Measurements from ENCODE around the gene CXCR6. TPM values are rescaled to one million over a fixed set of nuclear protein-coding genes. Genes with fewer than 3 reads are reported as not detected.

CXCR6 gene
- total and polyA plus RNA-seq, 8 donors: 0.61 to 4.1 (median 1.2) TPM

DNA sequence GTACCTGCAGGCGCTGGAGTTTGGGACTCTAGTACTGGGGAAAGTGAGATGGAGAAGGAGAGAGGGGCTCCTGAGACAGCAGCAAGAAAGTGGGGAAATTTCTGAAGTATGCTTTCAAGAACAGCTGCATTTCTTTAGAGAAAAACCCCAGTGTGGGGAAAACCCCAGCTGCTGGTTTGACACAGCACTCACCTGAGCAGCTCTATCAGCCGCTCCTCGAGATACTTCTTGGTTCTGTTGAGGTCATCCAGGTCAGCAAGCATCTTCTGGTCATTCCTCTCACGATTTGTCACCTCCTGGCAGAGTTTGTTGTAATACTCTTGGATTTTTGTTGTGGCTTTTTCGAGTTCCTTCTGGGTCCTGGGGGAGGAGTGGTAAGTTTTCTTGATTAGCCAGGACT, 18.8 kb downstream of the CXCR6 start:
- ATAC-seq (no peak), DNase-seq (no peak)
- intact Hi-C loops (cut with DNase I): no loop called here
- Histone ChIP-seq H3K27me3 (no peaks in the 10 kb centered on the region), H3K27ac (no peak overlapping the region), H3K4me3 (no peak overlapping the region), H3K36me3 (peaks cover 0 to 99% of the 10 kb centered on the region in 2 donors), H3K9me3 (no peaks in the 10 kb centered on the region), H3K4me1 (peaks cover 0 to 17% of the 10 kb centered on the region in 2 donors)
- TF ChIP-seq, protein P1, sequence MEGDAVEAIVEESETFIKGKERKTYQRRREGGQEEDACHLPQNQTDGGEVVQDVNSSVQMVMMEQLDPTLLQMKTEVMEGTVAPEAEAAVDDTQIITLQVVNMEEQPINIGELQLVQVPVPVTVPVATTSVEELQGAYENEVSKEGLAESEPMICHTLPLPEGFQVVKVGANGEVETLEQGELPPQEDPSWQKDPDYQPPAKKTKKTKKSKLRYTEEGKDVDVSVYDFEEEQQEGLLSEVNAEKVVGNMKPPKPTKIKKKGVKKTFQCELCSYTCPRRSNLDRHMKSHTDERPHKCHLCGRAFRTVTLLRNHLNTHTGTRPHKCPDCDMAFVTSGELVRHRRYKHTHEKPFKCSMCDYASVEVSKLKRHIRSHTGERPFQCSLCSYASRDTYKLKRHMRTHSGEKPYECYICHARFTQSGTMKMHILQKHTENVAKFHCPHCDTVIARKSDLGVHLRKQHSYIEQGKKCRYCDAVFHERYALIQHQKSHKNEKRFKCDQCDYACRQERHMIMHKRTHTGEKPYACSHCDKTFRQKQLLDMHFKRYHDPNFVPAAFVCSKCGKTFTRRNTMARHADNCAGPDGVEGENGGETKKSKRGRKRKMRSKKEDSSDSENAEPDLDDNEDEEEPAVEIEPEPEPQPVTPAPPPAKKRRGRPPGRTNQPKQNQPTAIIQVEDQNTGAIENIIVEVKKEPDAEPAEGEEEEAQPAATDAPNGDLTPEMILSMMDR (IDR thresholded peaks at IDR 0.05): no peak

DNA sequence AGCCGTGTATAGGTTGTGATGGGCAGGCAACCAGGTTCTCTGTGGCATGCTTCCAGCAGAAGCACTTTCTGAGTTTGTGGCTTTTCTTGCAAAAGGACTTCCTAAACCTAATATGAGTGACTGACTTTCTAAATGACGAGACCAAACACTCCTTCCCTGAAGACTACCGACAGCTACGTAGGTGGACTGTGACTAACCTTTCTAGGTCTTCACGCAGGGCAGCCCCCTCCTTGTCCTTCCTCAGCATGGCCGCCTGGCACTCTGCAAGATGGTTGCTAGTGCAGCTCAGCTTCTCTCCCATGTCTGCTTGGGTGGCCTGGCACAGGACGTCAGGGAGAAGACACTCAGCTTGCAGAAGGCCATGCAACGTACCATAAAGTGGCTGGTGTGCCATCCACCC, 20.9 kb downstream of the CXCR6 start:
- no peak overlapping the region for H3K4me3 ChIP-seq
- TF ChIP-seq, protein P1 (IDR thresholded peaks at IDR 0.05): no peak
- intact Hi-C loops (cut with DNase I): no loop called here
- H3K27ac ChIP-seq: no peak overlapping the region
- no peaks in the 10 kb centered on the region for H3K27me3 ChIP-seq
- peaks cover 0 to 17% of the 10 kb centered on the region in 2 donors for H3K4me1 ChIP-seq
- H3K9me3 ChIP-seq: no peaks in the 10 kb centered on the region
- H3K36me3 ChIP-seq: peaks cover 3 to 99% of the 10 kb centered on the region in 2 donors
- DNase-seq: no peak
- ATAC-seq: no peak

DNA sequence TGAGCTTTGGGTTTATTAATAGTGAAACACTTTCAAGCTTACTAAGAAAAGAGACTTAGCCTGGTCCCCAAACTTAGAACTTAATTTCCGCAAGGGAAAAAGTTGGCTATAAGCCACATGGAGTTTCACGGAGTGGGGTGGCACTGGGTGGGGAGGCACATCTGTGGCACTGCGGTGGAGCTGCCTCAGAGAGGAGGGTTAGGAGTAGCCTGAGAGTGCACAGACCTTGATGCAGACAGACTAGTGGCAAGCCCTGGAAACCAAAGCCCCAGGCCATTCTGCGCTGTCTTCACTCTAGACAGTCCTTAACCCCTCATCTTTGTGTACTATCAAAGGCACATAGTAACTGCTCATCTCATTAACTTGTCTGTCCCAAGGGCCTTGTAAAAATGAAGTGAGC, 22.0 kb downstream of the CXCR6 start:
- Histone ChIP-seq H3K27ac (no peak overlapping the region), H3K4me3 (no peak overlapping the region), H3K27me3 (no peaks in the 10 kb centered on the region), H3K36me3 (peaks cover 3 to 99% of the 10 kb centered on the region in 2 donors), H3K9me3 (no peaks in the 10 kb centered on the region), H3K4me1 (peaks cover 0 to 17% of the 10 kb centered on the region in 2 donors)
- ATAC-seq (no peak), DNase-seq (no peak)
- TF ChIP-seq, protein P1 (IDR thresholded peaks at IDR 0.05): no peak
- intact Hi-C loops (cut with DNase I): no loop called here

DNA sequence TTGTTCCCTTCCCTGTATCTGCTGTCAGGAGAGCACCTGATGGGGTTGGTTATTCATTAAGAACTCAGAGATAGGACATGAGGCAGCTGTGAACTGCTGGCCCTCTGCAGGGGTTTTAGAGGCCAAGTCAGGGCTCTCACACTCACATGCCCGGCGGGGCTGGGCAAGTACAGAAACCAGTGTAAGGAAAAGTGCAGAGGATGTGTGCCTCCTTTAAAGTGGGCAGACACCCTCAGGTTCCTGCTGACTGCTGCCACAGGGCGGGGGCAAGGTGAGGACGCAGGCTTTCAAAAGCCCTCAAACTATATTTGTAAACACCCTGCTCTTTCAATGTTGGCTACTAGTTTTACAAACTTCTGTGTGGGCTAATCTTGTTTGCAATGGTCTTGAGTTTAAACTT, 22.4 kb downstream of the CXCR6 start:
- peaks cover 0 to 17% of the 10 kb centered on the region in 2 donors for H3K4me1 ChIP-seq
- H3K36me3 ChIP-seq: peaks cover 3 to 96% of the 10 kb centered on the region in 2 donors
- H3K4me3 ChIP-seq: no peak overlapping the region
- H3K27ac ChIP-seq: no peak overlapping the region
- TF ChIP-seq, protein P1 (IDR thresholded peaks at IDR 0.05): no peak
- H3K9me3 ChIP-seq: no peaks in the 10 kb centered on the region
- ATAC-seq (no peak), DNase-seq (no peak)
- H3K27me3 ChIP-seq: no peaks in the 10 kb centered on the region
- intact Hi-C loops (cut with DNase I): no loop called here

DNA sequence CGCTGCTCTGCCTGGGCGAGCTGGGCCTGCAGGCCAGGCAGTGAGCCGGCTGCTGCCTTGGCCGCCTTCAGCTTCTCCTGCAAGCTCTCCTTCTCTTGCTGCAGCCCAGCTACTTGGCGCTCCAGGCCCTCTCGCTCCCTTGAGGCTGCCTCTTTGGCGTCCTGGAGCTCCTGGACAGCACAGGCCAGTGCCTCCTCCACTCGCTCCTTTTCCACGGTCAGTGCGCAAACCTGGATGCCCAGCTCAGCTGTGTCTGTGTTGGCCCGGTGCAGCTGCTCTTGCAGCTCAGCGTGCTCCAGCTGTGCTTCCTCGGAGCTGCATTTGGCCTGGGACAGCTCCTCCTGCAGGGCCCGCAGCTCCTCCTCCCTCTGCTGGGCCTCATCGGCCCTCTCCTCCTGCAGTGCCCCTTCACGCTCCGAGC, 23.1 kb downstream of the CXCR6 start:
- DNase-seq: no peak
- Histone ChIP-seq H3K27me3 (no peaks in the 10 kb centered on the region), H3K27ac (no peak overlapping the region), H3K4me1 (peaks cover 0 to 23% of the 10 kb centered on the region in 2 donors), H3K36me3 (peaks cover 3 to 89% of the 10 kb centered on the region in 2 donors), H3K9me3 (no peaks in the 10 kb centered on the region), H3K4me3 (no peak overlapping the region)
- intact Hi-C loops (cut with DNase I): no loop called here
- no peak for ATAC-seq
- TF ChIP-seq, protein P1 (IDR thresholded peaks at IDR 0.05): no peak
